Activated naive CD8-positive, alpha-beta T cell (primary cell): Measurements from ENCODE around the gene HPGD.
A peak's percentile ranks its signal among the peaks of the same experiment; 100 is the strongest.

Experiments used
- H3K27ac Mint-ChIP-seq: one replicate; pipeline ENCODE4 v1.8.0; 2021; ENCODE audit warnings: mixed read lengths
- H3K27me3 Mint-ChIP-seq: one replicate; pipeline ENCODE4 v1.8.0; 2021; ENCODE audit warnings: mixed read lengths
- H3K36me3 Mint-ChIP-seq: one replicate; pipeline ENCODE4 v1.8.0; 2021; ENCODE audit warnings: mixed read lengths
- H3K4me1 Mint-ChIP-seq: one replicate; pipeline ENCODE4 v1.8.0; 2021; ENCODE audit warnings: low read depth, mixed read lengths
- H3K4me3 Mint-ChIP-seq: one replicate; pipeline ENCODE4 v1.8.0; 2021; ENCODE audit warnings: mild to moderate bottlenecking, mixed read lengths
- H3K9me3 Mint-ChIP-seq: one replicate; pipeline ENCODE4 v1.8.0; 2021; ENCODE audit warnings: low read depth, mixed read lengths

Gene HPGD

GRCh38 chr4:174522183-174523024 lies at the start of gene HPGD:
Gene HPGD, minus strand, starts transcription at chr4:174522488. Its CDS starts 37 bp downstream, at chr4:174522451.
- Mint-ChIP-seq H3K36me3 (no peaks in the 10 kb centered on the region), H3K9me3 (no peaks in the 10 kb centered on the region), H3K4me1 (peaks cover 21% of the 10 kb centered on the region), H3K27ac (no peak within 1 kb of the TSS), H3K4me3 (peak within 1 kb of the TSS; percentile 89), H3K27me3 (peaks cover 24% of the 10 kb centered on the region)

GRCh38 chr4:174564529-174564928 lies 42.2 kb upstream of the HPGD start:
- Mint-ChIP-seq H3K9me3 (no peaks in the 10 kb centered on the region), H3K4me1 (no peaks in the 10 kb centered on the region), H3K4me3 (no peak overlapping the region), H3K36me3 (no peaks in the 10 kb centered on the region), H3K27ac (no peak overlapping the region), H3K27me3 (peaks cover 3% of the 10 kb centered on the region)

- Mint-ChIP-seq H3K9me3 (no peaks in the 10 kb centered on the region), H3K36me3 (no peaks in the 10 kb centered on the region), H3K4me3 (no peak overlapping the region), H3K27ac (no peak overlapping the region), H3K4me1 (no peaks in the 10 kb centered on the region), H3K27me3 (peaks cover 3% of the 10 kb centered on the region)
Measured at GRCh38 chr4:174563399-174563798, 41.1 kb upstream of the HPGD start.

GRCh38 chr4:174561560-174561959 lies 39.3 kb upstream of the HPGD start:
- no peaks in the 10 kb centered on the region for H3K4me1 Mint-ChIP-seq
- H3K9me3 Mint-ChIP-seq = no peaks in the 10 kb centered on the region
- H3K27ac Mint-ChIP-seq = no peak overlapping the region
- peaks cover 3% of the 10 kb centered on the region for H3K27me3 Mint-ChIP-seq
- no peaks in the 10 kb centered on the region for H3K36me3 Mint-ChIP-seq
- H3K4me3 Mint-ChIP-seq = no peak overlapping the region

- Mint-ChIP-seq H3K36me3 (no peaks in the 10 kb centered on the region), H3K4me3 (no peak overlapping the region), H3K9me3 (no peaks in the 10 kb centered on the region)
Measured at GRCh38 chr4:174559894-174560293, 37.6 kb upstream of the HPGD start.

GRCh38 chr4:174555789-174556630 lies 33.7 kb upstream of the HPGD start:
- no peak overlapping the region for H3K27ac Mint-ChIP-seq
- H3K27me3 Mint-ChIP-seq = peaks cover 2% of the 10 kb centered on the region
- no peaks in the 10 kb centered on the region for H3K36me3 Mint-ChIP-seq
- H3K9me3 Mint-ChIP-seq = no peaks in the 10 kb centered on the region
- H3K4me1 Mint-ChIP-seq = no peaks in the 10 kb centered on the region
- no peak overlapping the region for H3K4me3 Mint-ChIP-seq

More at GRCh38 chr4:174559894-174560293, 37.6 kb upstream of the HPGD start:
- no peak overlapping the region for H3K27ac Mint-ChIP-seq
- no peaks in the 10 kb centered on the region for H3K4me1 Mint-ChIP-seq
- peaks cover 3% of the 10 kb centered on the region for H3K27me3 Mint-ChIP-seq

GRCh38 chr4:174554231-174554728 lies 32.0 kb upstream of the HPGD start:
- Mint-ChIP-seq H3K36me3 (no peaks in the 10 kb centered on the region), H3K4me1 (no peaks in the 10 kb centered on the region), H3K27ac (no peak overlapping the region)

GRCh38 chr4:174553828-174554227 lies 31.5 kb upstream of the HPGD start:
- Mint-ChIP-seq H3K4me1 (no peaks in the 10 kb centered on the region), H3K36me3 (no peaks in the 10 kb centered on the region), H3K9me3 (no peaks in the 10 kb centered on the region), H3K4me3 (no peak overlapping the region), H3K27me3 (peaks cover 2% of the 10 kb centered on the region), H3K27ac (no peak overlapping the region)

More at GRCh38 chr4:174554231-174554728, 32.0 kb upstream of the HPGD start:
- H3K4me3 Mint-ChIP-seq = no peak overlapping the region
- no peaks in the 10 kb centered on the region for H3K9me3 Mint-ChIP-seq
- H3K27me3 Mint-ChIP-seq = peaks cover 2% of the 10 kb centered on the region

- no peak overlapping the region for H3K27ac Mint-ChIP-seq
- H3K9me3 Mint-ChIP-seq = no peaks in the 10 kb centered on the region
- H3K27me3 Mint-ChIP-seq = peaks cover 2% of the 10 kb centered on the region
- no peaks in the 10 kb centered on the region for H3K4me1 Mint-ChIP-seq
- no peak overlapping the region for H3K4me3 Mint-ChIP-seq
- no peaks in the 10 kb centered on the region for H3K36me3 Mint-ChIP-seq
Measured at GRCh38 chr4:174553031-174553430, 30.7 kb upstream of the HPGD start.

GRCh38 chr4:174550541-174550940 lies 28.3 kb upstream of the HPGD start:
- Mint-ChIP-seq H3K27me3 (peaks cover 2% of the 10 kb centered on the region), H3K27ac (no peak overlapping the region), H3K4me1 (no peaks in the 10 kb centered on the region), H3K4me3 (no peak overlapping the region), H3K9me3 (no peaks in the 10 kb centered on the region), H3K36me3 (no peaks in the 10 kb centered on the region)

- Mint-ChIP-seq H3K4me3 (no peak overlapping the region), H3K4me1 (no peaks in the 10 kb centered on the region), H3K36me3 (no peaks in the 10 kb centered on the region), H3K27me3 (peaks cover 2% of the 10 kb centered on the region), H3K9me3 (no peaks in the 10 kb centered on the region), H3K27ac (no peak overlapping the region)
Measured at GRCh38 chr4:174549721-174550120, 27.4 kb upstream of the HPGD start.

GRCh38 chr4:174545268-174545667 lies 23.0 kb upstream of the HPGD start:
- Mint-ChIP-seq H3K4me3 (no peak overlapping the region), H3K9me3 (no peaks in the 10 kb centered on the region), H3K27me3 (no peaks in the 10 kb centered on the region), H3K27ac (no peak overlapping the region), H3K4me1 (no peaks in the 10 kb centered on the region), H3K36me3 (no peaks in the 10 kb centered on the region)

- no peaks in the 10 kb centered on the region for H3K27me3 Mint-ChIP-seq
- no peaks in the 10 kb centered on the region for H3K36me3 Mint-ChIP-seq
- no peak overlapping the region for H3K27ac Mint-ChIP-seq
- no peak overlapping the region for H3K4me3 Mint-ChIP-seq
- no peaks in the 10 kb centered on the region for H3K9me3 Mint-ChIP-seq
- H3K4me1 Mint-ChIP-seq = no peaks in the 10 kb centered on the region
Measured at GRCh38 chr4:174544496-174544895, 22.2 kb upstream of the HPGD start.

GRCh38 chr4:174540175-174540574 lies 17.9 kb upstream of the HPGD start:
- Mint-ChIP-seq H3K27ac (no peak overlapping the region), H3K27me3 (no peaks in the 10 kb centered on the region), H3K36me3 (no peaks in the 10 kb centered on the region), H3K4me3 (no peak overlapping the region), H3K4me1 (no peaks in the 10 kb centered on the region), H3K9me3 (no peaks in the 10 kb centered on the region)

- Mint-ChIP-seq H3K4me1 (no peaks in the 10 kb centered on the region), H3K27me3 (no peaks in the 10 kb centered on the region), H3K4me3 (no peak overlapping the region), H3K36me3 (no peaks in the 10 kb centered on the region), H3K9me3 (no peaks in the 10 kb centered on the region), H3K27ac (no peak overlapping the region)
Measured at GRCh38 chr4:174539571-174539970, 17.3 kb upstream of the HPGD start.
